ENCODE data around the gene PRTFDC1.
"Not testable (repeated sequence)": the region's sequence is repeated elsewhere in the genome, so short reads cannot be mapped to it uniquely, and the experiment has no call there.

Gene PRTFDC1

DNA sequence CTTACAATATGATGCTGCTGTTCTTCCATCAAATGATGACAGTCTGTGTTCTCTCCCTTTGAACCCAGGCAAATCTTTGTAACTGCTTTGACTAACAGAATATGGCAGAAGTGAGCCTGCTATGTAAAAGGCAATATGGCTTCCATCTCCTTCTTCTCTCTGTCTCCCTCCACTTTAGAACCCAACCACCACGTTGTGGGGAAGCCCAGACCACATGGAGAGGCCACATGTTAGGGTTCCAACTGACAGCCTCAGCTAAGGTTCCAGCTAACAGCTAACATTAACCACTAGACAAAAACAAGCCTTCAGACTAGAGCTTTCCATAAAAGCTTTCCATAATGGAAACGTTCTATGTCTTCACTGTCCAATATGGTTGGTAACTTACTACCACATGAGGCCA lies 107.7 kb downstream of the PRTFDC1 start:
- ATAC-seq = no peak
- no peak for DNase-seq

DNA sequence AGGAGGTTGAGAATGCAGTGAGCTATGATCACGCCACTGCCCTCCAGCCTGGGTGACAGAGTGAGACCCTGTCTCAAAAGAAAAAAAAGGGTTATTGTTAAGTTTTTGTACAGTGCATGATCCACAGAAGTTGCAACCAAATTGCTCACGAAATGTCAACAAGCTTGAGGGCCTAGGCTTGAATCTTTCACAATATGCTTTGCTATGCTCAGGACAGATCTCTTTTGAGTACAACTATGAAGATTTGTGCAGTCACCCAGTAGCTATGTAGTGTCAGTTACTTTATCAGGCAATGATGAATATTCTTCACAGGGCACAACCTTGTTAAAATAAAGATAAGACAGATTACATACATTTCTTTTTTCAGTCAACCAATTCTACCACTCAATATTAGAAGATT lies 109.2 kb downstream of the PRTFDC1 start:
- no peak for ATAC-seq
- DNase-seq = no peak

DNA sequence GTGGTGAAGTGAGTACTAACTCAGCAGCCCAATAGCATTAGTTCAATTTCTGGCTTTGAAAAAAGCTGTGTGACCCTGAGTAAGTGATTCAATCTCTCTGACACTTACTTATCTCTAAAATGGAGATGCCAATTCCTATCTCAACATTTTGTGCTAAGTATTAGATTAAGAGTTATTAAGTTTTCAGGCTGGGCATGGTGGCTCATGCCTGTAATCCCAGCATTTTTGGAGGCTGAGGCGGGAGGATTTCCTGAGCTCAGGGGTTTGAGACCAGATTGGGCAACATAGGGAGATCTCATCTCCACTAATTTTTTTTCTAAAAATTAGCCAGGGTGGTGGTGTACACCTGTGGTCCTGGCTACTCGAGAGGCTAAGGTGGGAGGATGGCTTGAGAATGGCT lies 109.5 kb downstream of the PRTFDC1 start:
- no peak for ATAC-seq
- DNase-seq = no peak

DNA sequence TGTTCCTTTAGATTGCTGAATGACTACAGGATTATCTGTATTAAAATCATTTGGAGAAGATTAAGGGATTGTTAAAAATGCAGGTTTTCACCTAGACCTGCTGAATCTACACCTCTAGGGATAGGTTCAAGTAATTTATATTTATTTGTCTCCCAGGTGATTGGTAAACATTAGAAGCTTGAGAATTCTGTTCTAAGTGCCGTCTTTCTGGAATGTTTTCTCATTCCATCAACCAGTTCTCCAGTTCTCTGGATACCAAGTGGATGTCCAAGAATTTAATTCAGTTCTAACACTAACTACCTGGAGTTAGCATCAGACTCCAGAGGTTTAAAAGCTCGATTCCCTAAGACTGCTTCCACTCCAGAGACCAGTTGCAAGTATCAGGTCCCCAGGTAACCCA lies 110.9 kb downstream of the PRTFDC1 start:
- no peak for DNase-seq
- ATAC-seq = no peak

DNA sequence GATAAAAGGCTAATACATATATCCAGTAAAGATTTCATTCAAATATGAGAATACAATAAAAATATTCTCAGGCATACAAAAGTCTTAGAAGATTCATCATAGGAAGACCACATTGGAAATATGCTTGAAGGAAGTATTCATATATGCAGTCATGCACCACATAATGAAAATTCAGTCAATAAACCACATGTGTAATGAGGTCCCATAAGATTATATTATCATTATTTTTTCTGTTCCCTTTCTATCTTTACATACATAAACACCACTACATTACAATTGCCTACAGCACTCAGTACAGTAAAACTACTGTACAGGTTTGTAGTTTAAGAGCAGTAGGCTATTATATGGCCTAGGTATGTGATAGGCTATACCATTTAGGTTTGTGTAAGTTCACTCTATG lies 111.6 kb downstream of the PRTFDC1 start:
- no peak for DNase-seq
- no peak for ATAC-seq

DNA sequence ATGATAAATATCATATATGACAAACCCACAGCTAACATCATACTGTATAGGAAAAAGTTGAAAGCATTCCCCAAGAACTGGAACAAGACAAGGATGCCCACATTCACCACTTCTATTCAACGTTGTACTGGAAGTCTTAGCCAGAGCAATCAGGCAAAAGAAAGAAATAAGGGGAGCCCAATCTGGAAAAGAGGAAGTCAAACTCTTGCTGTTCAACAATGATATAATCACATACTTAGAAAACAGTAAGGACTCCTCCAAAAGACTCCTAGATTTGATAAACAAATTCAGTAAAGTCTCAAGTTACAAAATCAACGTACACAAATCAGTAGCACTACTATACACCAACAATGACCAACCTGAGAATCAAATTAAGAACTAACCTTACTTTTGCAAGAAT lies 114.6 kb downstream of the PRTFDC1 start:
- DNase-seq, ATAC-seq: not testable (repeated sequence)

DNA sequence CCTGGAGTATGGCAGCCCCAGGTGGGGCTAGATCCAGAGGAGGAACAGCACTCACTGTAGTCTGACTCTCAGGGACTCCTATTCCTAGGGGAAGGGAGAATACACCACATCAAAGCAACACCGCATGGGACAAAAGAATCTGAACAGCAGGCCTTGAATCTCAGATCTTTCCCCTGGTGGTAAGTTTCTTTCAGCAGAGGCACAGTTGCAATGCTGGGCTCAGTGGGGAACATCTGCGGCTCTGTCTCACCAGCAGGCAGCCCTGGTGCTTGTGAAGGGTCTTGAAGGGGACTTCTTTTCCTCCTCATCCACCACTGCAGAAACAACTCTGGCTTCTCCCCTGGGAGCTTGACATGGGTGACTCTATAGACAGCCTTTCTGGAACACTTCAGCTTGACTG lies 117.5 kb downstream of the PRTFDC1 start:
- ATAC-seq (no peak), DNase-seq (no peak)

DNA sequence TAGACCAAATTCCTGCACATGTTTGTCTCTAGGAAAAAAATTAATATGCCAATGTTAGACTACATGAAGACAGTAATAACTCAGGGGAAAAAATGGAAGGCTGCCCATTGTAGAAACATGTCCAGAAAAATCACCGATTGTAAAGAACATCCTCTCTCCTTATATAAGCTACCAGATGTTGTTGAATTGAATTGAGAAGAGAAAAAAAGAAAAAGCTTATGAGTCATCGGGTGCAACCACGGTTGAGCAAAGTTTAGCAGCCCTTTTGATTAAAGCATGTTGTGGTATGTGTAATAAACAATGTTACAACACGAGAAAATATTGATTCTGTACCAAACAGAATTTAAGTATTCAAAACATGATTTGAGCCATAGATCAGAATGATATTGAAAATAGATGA lies 126.4 kb downstream of the PRTFDC1 start:
- ATAC-seq (no peak), DNase-seq (no peak)

DNA sequence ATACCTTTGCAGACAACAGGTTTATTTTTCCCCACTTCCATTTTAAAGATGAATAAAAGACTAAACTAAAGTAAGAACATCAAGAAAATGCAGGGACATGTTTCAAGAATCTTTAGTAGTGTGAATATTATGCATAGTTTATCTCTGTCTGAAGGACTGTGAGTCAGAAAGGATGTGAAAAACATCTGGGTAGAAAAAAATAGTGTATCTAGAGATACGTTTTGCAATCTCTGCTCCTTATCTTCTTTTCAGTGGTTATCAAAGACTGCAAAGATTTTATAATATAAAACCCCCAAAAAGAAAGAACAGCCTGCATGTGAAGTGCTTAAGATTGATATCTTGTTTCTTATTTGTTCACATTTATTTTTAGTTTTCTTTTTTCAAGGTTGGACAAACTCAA lies 126.9 kb downstream of the PRTFDC1 start:
- ATAC-seq (no peak), DNase-seq (no peak)

DNA sequence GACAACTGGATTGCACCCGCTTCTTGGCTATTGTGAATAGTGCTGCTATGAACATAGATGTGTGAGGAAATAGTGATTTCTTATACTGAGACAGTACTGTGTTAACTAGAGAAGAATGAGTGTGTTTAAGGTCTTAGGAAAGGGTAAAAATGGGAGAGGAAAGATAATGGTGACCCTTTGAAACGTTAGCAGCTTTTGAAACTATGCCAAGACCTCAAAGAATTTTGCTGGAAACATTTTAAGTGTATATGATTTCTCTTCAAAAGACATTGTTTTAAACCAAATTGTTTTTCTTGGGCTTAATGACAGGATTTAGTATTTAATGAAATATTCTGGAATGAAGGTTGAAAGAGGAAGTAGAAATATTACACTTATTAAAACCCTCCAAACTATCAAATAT lies 127.9 kb downstream of the PRTFDC1 start:
- DNase-seq (no peak), ATAC-seq (no peak)

DNA sequence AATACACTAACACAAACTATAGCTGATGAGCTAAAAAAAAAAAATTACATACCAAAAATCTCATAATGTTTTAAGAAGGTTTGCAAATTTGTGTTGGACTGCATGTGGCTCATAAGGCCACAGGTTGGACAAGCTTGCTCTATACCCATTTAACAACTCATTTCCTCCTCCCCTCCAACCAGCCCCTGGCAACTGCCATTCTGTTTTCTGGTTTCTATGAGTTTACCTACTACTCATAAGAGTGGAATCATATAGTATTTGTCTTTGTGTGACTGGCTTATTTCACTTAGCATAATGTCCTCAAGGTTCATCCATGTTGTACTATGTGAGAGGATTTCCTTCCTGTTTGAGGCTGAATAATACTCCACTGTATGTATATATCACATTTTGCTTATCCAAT lies 128.3 kb downstream of the PRTFDC1 start:
- DNase-seq = no peak
- ATAC-seq = peak; percentile 43

DNA sequence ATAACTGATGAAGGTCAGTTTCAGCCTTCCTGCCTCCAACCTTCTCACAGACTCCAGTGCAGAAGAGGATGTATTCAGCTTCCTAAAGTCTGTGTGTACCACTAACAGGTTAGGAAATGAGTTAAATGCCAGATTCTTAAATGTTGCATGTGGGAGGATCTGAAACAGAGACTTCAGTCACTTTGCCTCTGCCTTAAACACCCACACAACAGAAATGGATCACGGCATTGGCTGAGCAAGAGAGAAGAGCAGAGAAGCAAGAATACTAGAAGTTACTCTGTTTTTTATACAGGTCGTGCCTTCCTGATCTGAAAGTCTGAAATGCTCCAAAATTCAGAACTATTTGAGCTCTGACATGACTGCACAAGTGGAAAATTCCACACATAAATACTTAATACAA lies 129.8 kb downstream of the PRTFDC1 start:
- DNase-seq = peak; percentile 16
- peak; percentile 85 for ATAC-seq

DNA sequence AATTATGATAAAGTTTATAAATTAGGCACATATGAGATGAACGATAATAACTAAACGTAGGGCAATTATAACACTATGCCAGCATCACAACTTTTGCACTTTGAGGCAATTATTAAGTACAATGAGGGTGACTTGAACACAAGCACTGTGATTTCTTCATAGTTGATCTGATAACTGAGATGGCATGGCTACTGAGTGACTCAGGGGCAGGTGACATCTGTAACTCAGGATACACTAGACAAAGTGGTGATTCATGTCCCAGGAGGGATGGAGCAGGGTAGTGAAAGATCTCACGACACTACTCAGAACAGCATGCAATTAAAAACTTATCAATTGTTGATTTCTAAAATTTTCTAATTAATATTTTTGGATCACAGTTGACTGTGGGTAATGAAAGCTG lies 130.4 kb downstream of the PRTFDC1 start:
- ATAC-seq (peak; percentile 83), DNase-seq (no peak)

DNA sequence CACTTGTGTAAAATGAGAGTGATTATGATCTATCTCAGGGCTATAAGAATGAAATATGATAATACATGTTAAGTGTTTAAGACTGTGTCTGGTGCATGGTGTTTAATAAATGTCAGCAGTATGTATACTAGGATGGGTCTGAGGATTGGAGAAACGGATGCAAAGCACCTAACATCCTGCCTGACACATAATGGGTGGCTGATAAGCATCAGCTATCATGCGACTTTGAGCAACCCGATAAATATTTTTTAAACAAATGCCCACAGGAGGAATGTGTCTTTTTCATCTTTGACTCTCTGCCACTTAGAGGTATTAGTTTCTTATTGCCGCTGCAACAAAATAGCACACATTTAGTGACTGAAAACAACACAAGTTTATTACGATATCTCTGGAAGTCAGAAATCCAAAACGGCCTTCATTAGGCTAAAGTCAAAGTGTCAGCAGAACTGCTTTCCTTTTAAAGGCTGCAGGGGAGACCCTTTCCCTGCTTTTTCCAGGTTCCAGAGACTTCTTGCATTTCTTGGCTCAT lies 135.5 kb downstream of the PRTFDC1 start:
- DNase-seq (no peak), ATAC-seq (no peak)

DNA sequence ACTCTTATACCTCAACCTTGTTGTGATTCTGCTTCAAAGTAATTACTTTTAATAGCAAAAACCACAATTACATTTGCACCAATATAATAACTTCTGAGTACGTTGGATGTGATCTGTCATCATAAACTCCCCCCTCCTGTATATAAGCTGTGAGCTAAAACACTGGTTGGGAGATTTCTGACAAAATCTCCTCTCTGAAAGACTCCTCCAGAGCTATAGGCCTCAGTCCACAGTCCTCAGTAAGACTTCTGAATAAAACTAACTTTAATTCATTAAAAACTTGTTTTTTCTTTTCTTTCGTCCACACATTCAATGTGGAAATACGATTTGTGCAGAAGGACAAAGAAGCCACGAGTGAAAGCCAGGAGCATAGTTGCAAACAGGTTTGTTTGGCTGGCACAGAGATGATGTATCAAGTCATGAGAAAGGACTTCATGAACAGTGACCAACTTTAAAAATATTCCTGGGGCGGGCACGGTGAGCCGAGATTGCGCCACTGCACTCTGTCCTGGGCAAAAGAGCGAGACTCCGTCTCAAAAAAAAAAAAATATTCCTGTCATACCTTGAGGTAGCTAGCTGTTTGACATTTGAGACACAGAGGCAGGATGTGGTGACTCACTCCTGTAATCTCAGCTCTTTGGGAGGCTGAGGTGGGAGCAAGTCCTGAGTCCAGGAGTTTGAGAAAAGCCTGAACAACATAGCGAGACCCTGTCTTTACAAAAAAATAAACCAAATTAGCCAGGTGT lies 137.7 kb downstream of the PRTFDC1 start:
- ATAC-seq = peak; percentile 55
- no peak for DNase-seq

DNA sequence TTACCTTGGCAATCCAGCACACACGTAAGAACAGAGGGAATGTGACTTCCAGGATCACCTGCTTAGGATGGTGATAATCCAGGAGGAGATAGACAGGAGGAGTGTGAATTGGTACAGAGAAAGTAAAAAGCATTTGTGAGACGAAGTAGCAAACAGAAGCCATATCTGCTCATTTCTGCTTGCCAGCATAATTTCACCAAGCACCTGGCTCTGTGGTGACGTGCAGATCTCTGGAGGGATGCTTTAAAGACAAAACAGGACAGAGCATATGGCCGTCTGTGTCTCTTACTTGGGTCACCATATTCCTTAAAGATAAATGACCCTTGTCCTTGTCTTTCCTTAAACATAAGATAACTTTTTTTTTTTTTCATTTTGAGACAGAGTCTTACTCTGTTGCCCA lies 138.6 kb downstream of the PRTFDC1 start:
- DNase-seq = no peak
- no peak for ATAC-seq

DNA sequence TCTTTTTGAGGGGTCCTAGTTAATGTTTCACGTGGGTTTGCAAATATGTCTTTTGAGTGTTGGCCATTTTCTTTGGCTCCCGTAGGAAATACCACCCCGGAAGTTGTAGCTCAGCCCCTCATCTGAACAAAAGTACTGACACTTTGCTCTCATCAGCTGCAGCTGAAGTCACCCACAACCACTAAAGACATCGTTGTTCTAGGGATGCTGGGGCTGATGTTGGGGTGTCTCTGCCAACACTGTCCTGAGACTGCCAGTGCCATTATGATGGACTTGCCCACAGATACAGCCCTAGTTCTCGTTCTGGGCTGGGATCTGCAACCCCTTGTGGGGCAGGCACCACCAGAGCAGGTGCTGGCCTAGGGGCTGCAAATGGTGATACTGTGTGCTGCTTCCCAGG lies 146.1 kb downstream of the PRTFDC1 start:
- DNase-seq = no peak
- ATAC-seq = no peak

DNA sequence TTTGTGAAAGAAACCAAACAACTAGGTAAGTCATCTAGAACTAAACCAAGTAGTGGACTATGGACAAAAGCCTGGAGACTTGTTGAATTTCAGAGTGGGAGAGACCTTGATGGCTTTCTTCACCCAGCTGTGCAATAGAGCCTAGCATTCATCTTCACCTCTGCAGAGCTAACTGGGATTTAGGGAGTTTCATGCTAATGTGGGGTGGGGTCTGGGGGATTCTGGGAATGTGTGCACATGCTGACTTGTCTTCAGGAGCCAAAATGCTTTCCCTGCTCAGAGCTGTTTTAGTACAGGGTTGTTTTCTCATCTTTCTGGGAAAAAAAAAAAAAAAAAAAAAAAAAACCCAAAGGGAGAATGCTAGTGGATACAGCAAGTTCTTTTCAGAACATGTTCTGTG lies 147.4 kb downstream of the PRTFDC1 start:
- DNase-seq (no peak), ATAC-seq (no peak)

DNA sequence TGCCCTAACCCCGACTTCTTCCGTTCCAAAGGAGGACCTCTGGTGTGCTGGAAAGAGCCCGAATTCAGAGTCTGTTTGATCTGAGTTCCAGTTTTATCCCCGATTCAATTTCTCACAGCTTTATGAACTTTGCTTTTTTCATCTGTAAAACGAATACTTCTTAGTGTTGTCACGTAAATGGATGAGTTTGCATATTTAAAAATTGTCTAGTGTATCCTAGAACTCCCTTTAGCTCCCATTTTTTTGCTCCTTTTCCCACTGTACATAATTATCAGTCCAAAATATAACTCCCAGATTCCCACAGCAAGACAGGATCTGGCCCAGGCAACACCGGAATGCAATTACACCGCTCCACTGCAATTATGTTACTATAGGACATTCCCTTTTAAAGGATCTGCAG lies 148.0 kb downstream of the PRTFDC1 start:
- no peak for DNase-seq
- no peak for ATAC-seq

DNA sequence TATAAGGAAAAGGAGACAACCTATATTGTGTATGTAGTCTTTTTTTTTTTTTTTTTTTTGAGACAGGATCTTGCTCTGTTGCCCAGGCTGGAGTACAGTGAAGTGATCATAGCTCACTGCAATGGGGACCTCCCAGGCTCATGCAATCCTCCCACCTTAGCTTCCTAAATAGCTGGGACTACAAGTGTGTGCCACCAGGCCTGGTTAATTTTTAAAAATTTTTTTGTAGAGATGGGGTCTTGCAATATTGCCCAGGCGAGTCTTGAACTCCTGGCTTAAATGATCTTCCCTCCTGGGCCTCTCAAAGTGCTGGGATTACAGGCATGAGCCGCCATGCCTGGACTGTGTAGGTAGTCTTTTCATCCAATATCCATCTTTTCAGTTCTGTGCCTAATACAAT lies 150.0 kb downstream of the PRTFDC1 start:
- ATAC-seq (no peak), DNase-seq (no peak)

DNA sequence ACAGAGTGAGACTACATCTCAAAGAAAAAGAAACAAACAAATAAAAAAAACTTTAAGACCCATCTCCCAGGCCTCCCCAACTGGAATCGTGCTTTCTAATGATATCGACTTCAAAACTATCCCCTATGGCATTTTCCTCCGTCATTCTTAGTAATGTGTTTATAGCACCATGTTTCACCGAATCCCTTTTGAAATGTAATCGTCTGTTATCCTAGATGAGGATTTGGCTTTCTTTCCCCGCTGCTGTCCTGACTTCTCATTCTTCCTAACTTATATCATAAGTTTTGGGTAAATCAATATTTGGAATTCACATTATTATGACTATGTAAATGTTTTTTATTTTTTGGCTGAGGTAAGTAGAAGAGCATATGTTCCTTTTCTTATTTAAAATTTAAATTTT lies 151.5 kb downstream of the PRTFDC1 start:
- no peak for ATAC-seq
- no peak for DNase-seq

Measured in stimulated activated naive CD8-positive, alpha-beta T cell treated with anti-CD3 and anti-CD28 coated beads, Interleukin-15, Interleukin-2, amounts not matched to agents 100 U/mL and 50 U/mL, for 24 hours (primary cell).